ENCODE measurements around the gene GPC6. TPM values are rescaled to one million over a fixed set of nuclear protein-coding genes. Genes with fewer than 3 reads are reported as not detected.

The GPC6 gene
- total RNA-seq (2014; rRNA removed; shearing (Covaris generic)) (not detected in 2 replicates), total RNA-seq (2022) (not detected in 2 replicates), Bru-seq, nascent RNA (percentile 3 among the genes with signal in this experiment), BruChase-seq, experiment 1, labeled RNA remaining after a 6-hour chase (percentile 2 among the genes with signal in this experiment), BruChase-seq, experiment 2, labeled RNA remaining after a 2-hour chase (percentile 4 among the genes with signal in this experiment)
- long read RNA-seq, result 0 reads

DNA sequence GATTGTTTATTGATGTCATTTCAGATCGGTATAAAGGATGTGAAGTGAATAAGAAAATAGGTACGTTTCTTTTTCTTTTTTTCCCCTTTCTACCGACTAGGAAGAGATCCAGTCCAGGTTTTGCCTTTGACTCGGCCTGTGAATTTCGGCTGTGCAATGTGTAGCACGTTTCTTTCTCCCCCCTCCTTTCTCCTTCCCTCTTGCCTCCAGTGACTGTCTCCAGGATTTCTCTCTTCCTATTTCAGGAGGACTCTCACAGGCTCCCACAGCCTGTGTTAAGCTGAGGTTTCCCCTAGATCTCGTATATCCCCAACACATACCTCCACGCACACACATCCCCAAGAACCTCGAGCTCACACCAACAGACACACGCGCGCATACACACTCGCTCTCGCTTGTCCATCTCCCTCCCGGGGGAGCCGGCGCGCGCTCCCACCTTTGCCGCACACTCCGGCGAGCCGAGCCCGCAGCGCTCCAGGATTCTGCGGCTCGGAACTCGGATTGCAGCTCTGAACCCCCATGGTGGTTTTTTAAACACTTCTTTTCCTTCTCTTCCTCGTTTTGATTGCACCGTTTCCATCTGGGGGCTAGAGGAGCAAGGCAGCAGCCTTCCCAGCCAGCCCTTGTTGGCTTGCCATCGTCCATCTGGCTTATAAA lies at the start of gene GPC6:
TSS of gene GPC6 (plus strand) at position 185 of the 657 bp plus-strand sequence.
- Histone ChIP-seq H3K9me2 (ENCODE audit: insufficient read depth, low read length) (no peaks in the 10 kb centered on the region), H3K27ac (ENCODE audit: low read depth, low read length, poor library complexity, severe bottlenecking) (no peak within 1 kb of the TSS), H3K79me2 (ENCODE audit: insufficient read depth, low read depth, low read length) (no peaks in the 10 kb centered on the region), H3K9me3 (ENCODE audit: low read length) (no peaks in the 10 kb centered on the region), H3K4me2 (ENCODE audit: low read length) (no peak within 1 kb of the TSS), H4K20me1 (ENCODE audit: insufficient read depth, low read length) (no peaks in the 10 kb centered on the region), H3K4me3 (ENCODE audit: low read depth, low read length, poor library complexity, severe bottlenecking) (no peak within 1 kb of the TSS), H3K4me1 (ENCODE audit: insufficient read depth, low read length, poor library complexity, severe bottlenecking) (no peaks in the 10 kb centered on the region), H2AFZ (ENCODE audit: low read length) (no peak within 1 kb of the TSS), H3K36me3 (ENCODE audit: insufficient read depth, low read length) (no peaks in the 10 kb centered on the region)
- no peak for DNase-seq (ENCODE audit: low spot score)
- no peak for TF ChIP-seq EZH2phosphoT487 (IDR thresholded peaks at IDR 0.05; ENCODE audit: borderline replicate concordance, low read depth, low read length)
- TF ChIP-seq, protein P1, sequence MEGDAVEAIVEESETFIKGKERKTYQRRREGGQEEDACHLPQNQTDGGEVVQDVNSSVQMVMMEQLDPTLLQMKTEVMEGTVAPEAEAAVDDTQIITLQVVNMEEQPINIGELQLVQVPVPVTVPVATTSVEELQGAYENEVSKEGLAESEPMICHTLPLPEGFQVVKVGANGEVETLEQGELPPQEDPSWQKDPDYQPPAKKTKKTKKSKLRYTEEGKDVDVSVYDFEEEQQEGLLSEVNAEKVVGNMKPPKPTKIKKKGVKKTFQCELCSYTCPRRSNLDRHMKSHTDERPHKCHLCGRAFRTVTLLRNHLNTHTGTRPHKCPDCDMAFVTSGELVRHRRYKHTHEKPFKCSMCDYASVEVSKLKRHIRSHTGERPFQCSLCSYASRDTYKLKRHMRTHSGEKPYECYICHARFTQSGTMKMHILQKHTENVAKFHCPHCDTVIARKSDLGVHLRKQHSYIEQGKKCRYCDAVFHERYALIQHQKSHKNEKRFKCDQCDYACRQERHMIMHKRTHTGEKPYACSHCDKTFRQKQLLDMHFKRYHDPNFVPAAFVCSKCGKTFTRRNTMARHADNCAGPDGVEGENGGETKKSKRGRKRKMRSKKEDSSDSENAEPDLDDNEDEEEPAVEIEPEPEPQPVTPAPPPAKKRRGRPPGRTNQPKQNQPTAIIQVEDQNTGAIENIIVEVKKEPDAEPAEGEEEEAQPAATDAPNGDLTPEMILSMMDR (conservative IDR thresholded peaks at IDR 0.05; ENCODE audit: low read length), result no peak
- POLR2A ChIA-PET, result no interaction called here
- BruUV-seq (replicated peaks), result no TSS peak
- CTCF ChIA-PET (ENCODE audit: unreplicated experiment), result no interaction called here
- intact Hi-C loops (cut with micrococcal nuclease; ENCODE audit: unreplicated experiment), result no loop called here

DNA sequence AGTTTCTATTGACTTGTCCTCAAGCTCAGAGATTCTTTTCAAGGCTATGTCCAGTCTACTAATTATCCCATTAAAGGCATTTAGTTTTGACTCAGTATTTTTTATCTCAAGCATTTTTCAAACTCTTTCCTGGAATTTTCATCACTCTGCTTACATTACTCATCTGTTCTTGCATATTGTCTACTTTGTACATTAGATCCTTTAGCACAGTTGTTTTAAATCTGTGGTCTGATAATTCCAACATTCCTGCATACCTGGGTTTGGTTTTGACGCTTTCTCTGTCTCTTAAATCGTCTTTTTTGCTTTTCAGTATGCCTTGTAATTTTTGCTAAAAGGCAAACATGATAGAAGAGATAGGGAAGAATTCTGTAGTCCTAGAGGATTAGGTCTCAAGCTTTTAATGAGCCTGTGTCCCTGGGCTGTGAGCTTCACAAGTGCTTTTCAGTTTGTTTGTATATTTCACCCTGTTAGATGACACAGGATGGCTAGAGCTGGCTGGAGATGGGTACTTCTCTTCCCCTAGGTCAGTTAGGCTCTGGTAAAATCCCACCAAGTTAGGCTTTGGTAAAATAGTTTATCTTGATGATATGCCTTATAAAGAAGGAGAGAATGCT lies 46.1 kb upstream of the GPC6 start:
- ChIA-PET POLR2A (no interaction called here), CTCF (ENCODE audit: unreplicated experiment) (no interaction called here)
- H3K9me2 ChIP-seq (ENCODE audit: insufficient read depth, low read length), result no peaks in the 10 kb centered on the region
- no peaks in the 10 kb centered on the region for H3K79me2 ChIP-seq (ENCODE audit: insufficient read depth, low read depth, low read length)
- no peaks in the 10 kb centered on the region for H3K9me3 ChIP-seq (ENCODE audit: low read length)
- DNase-seq (ENCODE audit: low spot score), result no peak
- no peaks in the 10 kb centered on the region for H3K4me1 ChIP-seq (ENCODE audit: insufficient read depth, low read length, poor library complexity, severe bottlenecking)
- no peaks in the 10 kb centered on the region for H3K36me3 ChIP-seq (ENCODE audit: insufficient read depth, low read length)
- no peak overlapping the region for H3K4me2 ChIP-seq (ENCODE audit: low read length)
- H4K20me1 ChIP-seq (ENCODE audit: insufficient read depth, low read length), result no peaks in the 10 kb centered on the region
- intact Hi-C loops (cut with micrococcal nuclease; ENCODE audit: unreplicated experiment), result no loop called here
- no TSS peak for BruUV-seq (replicated peaks)
- no peak overlapping the region for H3K4me3 ChIP-seq (ENCODE audit: low read depth, low read length, poor library complexity, severe bottlenecking)
- TF ChIP-seq, protein P1 (conservative IDR thresholded peaks at IDR 0.05; ENCODE audit: low read length), result no peak
- TF ChIP-seq EZH2phosphoT487 (IDR thresholded peaks at IDR 0.05; ENCODE audit: borderline replicate concordance, low read depth, low read length), result no peak
- no peak overlapping the region for H3K27ac ChIP-seq (ENCODE audit: low read depth, low read length, poor library complexity, severe bottlenecking)
- H2AFZ ChIP-seq (ENCODE audit: low read length), result no peak overlapping the region

DNA sequence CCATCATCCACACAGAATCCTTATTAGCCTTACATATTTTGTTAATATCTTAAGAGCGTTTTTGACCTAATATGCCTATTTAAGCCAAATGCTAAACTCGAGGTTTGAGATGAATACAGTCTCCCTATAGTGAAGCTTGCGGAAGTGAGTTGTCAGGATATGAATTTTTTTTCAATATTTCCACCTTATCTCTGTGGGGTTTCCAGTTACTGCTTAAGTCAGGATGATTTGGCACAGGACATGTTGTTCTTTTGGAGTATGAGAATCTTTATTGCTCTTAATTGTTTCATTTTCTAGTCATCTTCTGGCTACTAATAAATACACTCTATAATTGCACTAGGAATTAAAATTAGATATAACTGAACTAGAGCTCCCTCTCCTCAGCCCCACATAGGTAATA lies 44.2 kb upstream of the GPC6 start:
- CTCF ChIA-PET (ENCODE audit: unreplicated experiment), result no interaction called here

More for the DNA sequence above, 44.2 kb upstream of the GPC6 start:
- Histone ChIP-seq H3K4me1 (ENCODE audit: insufficient read depth, low read length, poor library complexity, severe bottlenecking) (no peaks in the 10 kb centered on the region), H3K9me2 (ENCODE audit: insufficient read depth, low read length) (no peaks in the 10 kb centered on the region), H3K27ac (ENCODE audit: low read depth, low read length, poor library complexity, severe bottlenecking) (no peak overlapping the region), H2AFZ (ENCODE audit: low read length) (no peak overlapping the region), H3K4me2 (ENCODE audit: low read length) (no peak overlapping the region), H3K36me3 (ENCODE audit: insufficient read depth, low read length) (no peaks in the 10 kb centered on the region), H3K4me3 (ENCODE audit: low read depth, low read length, poor library complexity, severe bottlenecking) (no peak overlapping the region), H3K9me3 (ENCODE audit: low read length) (no peaks in the 10 kb centered on the region), H4K20me1 (ENCODE audit: insufficient read depth, low read length) (no peaks in the 10 kb centered on the region), H3K79me2 (ENCODE audit: insufficient read depth, low read depth, low read length) (no peaks in the 10 kb centered on the region)
- no TSS peak for BruUV-seq (replicated peaks)
- intact Hi-C loops (cut with micrococcal nuclease; ENCODE audit: unreplicated experiment), result no loop called here
- POLR2A ChIA-PET, result no interaction called here
- TF ChIP-seq, protein P1 (conservative IDR thresholded peaks at IDR 0.05; ENCODE audit: low read length), result no peak
- TF ChIP-seq EZH2phosphoT487 (IDR thresholded peaks at IDR 0.05; ENCODE audit: borderline replicate concordance, low read depth, low read length), result no peak
- DNase-seq (ENCODE audit: low spot score), result no peak

Data from OCI-LY7 (cell line).